Measurements from ENCODE around the gene UBFD1.

The UBFD1 gene

GRCh38 chr16:23527961-23528643 is 29.4 kb upstream of the UBFD1 start:
- no peak overlapping the region for H3K9ac ChIP-seq
- H2AFZ ChIP-seq = no peak overlapping the region
- H3K9me3 ChIP-seq (ENCODE audit: control insufficient read depth, low read length) = no peaks in the 10 kb centered on the region
- no peak overlapping the region for H3K4me2 ChIP-seq (ENCODE audit: low read length)
- H3K36me3 ChIP-seq (ENCODE audit: control insufficient read depth, insufficient read depth, low read length) = no peaks in the 10 kb centered on the region
- no peak for TF ChIP-seq CTCF (IDR thresholded peaks at IDR 0.05)
- no peak overlapping the region for H3K27ac ChIP-seq
- no peak overlapping the region for H3K4me3 ChIP-seq (ENCODE audit: low read depth, low read length)
- peaks cover 3% of the 10 kb centered on the region for H3K79me2 ChIP-seq
- no peaks in the 10 kb centered on the region for H3K4me1 ChIP-seq
- no peaks in the 10 kb centered on the region for H3K27me3 ChIP-seq (ENCODE audit: control insufficient read depth, insufficient read depth, low read length)

GRCh38 chr16:23528644-23529310 is 28.8 kb upstream of the UBFD1 start:
- no peak overlapping the region for H3K9ac ChIP-seq
- no peak for TF ChIP-seq CTCF (IDR thresholded peaks at IDR 0.05)
- H3K27me3 ChIP-seq (ENCODE audit: control insufficient read depth, insufficient read depth, low read length) = no peaks in the 10 kb centered on the region
- H2AFZ ChIP-seq = no peak overlapping the region
- peaks cover 3% of the 10 kb centered on the region for H3K79me2 ChIP-seq
- H3K36me3 ChIP-seq (ENCODE audit: control insufficient read depth, insufficient read depth, low read length) = no peaks in the 10 kb centered on the region
- H3K4me3 ChIP-seq (ENCODE audit: low read depth, low read length) = no peak overlapping the region
- no peak overlapping the region for H3K4me2 ChIP-seq (ENCODE audit: low read length)
- no peaks in the 10 kb centered on the region for H3K4me1 ChIP-seq
- no peaks in the 10 kb centered on the region for H3K9me3 ChIP-seq (ENCODE audit: control insufficient read depth, low read length)
- H3K27ac ChIP-seq = no peak overlapping the region

- H3K79me2 ChIP-seq = peaks cover 3% of the 10 kb centered on the region
- H3K36me3 ChIP-seq (ENCODE audit: control insufficient read depth, insufficient read depth, low read length) = no peaks in the 10 kb centered on the region
- H3K4me2 ChIP-seq (ENCODE audit: low read length) = no peak overlapping the region
- no peak for TF ChIP-seq CTCF (IDR thresholded peaks at IDR 0.05)
- no peak overlapping the region for H3K4me3 ChIP-seq (ENCODE audit: low read depth, low read length)
- no peaks in the 10 kb centered on the region for H3K9me3 ChIP-seq (ENCODE audit: control insufficient read depth, low read length)
- H3K27ac ChIP-seq = no peak overlapping the region
- H3K4me1 ChIP-seq = no peaks in the 10 kb centered on the region
- H3K27me3 ChIP-seq (ENCODE audit: control insufficient read depth, insufficient read depth, low read length) = no peaks in the 10 kb centered on the region
- H3K9ac ChIP-seq = no peak overlapping the region
- no peak overlapping the region for H2AFZ ChIP-seq
Observed at GRCh38 chr16:23530062-23530461, 27.5 kb upstream of the UBFD1 start.

GRCh38 chr16:23532448-23532847 is 25.1 kb upstream of the UBFD1 start:
- Histone ChIP-seq H3K27me3 (ENCODE audit: control insufficient read depth, insufficient read depth, low read length) (no peaks in the 10 kb centered on the region), H3K9me3 (ENCODE audit: control insufficient read depth, low read length) (no peaks in the 10 kb centered on the region), H3K9ac (no peak overlapping the region), H3K4me2 (ENCODE audit: low read length) (no peak overlapping the region), H3K4me3 (ENCODE audit: low read depth, low read length) (no peak overlapping the region), H3K36me3 (ENCODE audit: control insufficient read depth, insufficient read depth, low read length) (no peaks in the 10 kb centered on the region), H2AFZ (no peak overlapping the region), H3K4me1 (no peaks in the 10 kb centered on the region), H3K27ac (no peak overlapping the region), H3K79me2 (peaks cover 3% of the 10 kb centered on the region)
- no peak for TF ChIP-seq CTCF (IDR thresholded peaks at IDR 0.05)
